PFSK-1 (cell line): ENCODE data around the gene IFT81. TPM values are rescaled to one million over a fixed set of nuclear protein-coding genes. Genes with fewer than 3 reads are reported as not detected.

Experiments
- FOXP2 ChIP-seq: optimal IDR thresholded peaks from 2 replicates; pipeline ENCODE3; 2011; ENCODE audit warnings: borderline replicate concordance, control low read depth, inconsistent platforms; ENCODE audit not compliant: insufficient read depth; ENCODE audit errors: extremely low read length, extremely low read depth
- POLR2AphosphoS5 ChIP-seq: IDR thresholded peaks from 2 replicates; pipeline ENCODE4 v1.6.1; 2012; ENCODE audit warnings: low read depth, mild to moderate bottlenecking, control low read depth, low read length, moderate library complexity
- SIN3A ChIP-seq: IDR thresholded peaks from 2 replicates; pipeline ENCODE4 v1.6.1; 2012; ENCODE audit warnings: mild to moderate bottlenecking, low read length, moderate library complexity, borderline replicate concordance; ENCODE audit not compliant: insufficient read depth
- TAF1 ChIP-seq: IDR thresholded peaks from 2 replicates; pipeline ENCODE4 v1.6.1; 2012; ENCODE audit warnings: low read length, control low read depth, borderline replicate concordance; ENCODE audit not compliant: insufficient read depth
- polyA plus RNA-seq: library from polyadenylated mRNA; unstranded; fragments of >200 nt; gene quantifications from one replicate; pipeline ENCODE4 v1.2.1, GENCODE V29; 2012; ENCODE audit warnings: low read depth, missing spikeins; ENCODE audit not compliant: insufficient read length
- TF ChIP-seq, protein P1 (sequence below), 2 experiments: IDR thresholded peaks; 2 replicates each; pipeline versions ENCODE4 v1.6.1 to v1.8.0; 2011 to 2012; ENCODE audit warnings: low read depth in 2 of 2, low read length in 2 of 2, control low read depth in 1 of 2, inconsistent platforms in 1 of 2, mild to moderate bottlenecking in 1 of 2, moderate library complexity in 1 of 2; ENCODE audit not compliant: insufficient read depth in 1 of 2

Gene IFT81, protein sequence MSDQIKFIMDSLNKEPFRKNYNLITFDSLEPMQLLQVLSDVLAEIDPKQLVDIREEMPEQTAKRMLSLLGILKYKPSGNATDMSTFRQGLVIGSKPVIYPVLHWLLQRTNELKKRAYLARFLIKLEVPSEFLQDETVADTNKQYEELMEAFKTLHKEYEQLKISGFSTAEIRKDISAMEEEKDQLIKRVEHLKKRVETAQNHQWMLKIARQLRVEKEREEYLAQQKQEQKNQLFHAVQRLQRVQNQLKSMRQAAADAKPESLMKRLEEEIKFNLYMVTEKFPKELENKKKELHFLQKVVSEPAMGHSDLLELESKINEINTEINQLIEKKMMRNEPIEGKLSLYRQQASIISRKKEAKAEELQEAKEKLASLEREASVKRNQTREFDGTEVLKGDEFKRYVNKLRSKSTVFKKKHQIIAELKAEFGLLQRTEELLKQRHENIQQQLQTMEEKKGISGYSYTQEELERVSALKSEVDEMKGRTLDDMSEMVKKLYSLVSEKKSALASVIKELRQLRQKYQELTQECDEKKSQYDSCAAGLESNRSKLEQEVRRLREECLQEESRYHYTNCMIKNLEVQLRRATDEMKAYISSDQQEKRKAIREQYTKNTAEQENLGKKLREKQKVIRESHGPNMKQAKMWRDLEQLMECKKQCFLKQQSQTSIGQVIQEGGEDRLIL
- 4.0 TPM for polyA plus RNA-seq

DNA sequence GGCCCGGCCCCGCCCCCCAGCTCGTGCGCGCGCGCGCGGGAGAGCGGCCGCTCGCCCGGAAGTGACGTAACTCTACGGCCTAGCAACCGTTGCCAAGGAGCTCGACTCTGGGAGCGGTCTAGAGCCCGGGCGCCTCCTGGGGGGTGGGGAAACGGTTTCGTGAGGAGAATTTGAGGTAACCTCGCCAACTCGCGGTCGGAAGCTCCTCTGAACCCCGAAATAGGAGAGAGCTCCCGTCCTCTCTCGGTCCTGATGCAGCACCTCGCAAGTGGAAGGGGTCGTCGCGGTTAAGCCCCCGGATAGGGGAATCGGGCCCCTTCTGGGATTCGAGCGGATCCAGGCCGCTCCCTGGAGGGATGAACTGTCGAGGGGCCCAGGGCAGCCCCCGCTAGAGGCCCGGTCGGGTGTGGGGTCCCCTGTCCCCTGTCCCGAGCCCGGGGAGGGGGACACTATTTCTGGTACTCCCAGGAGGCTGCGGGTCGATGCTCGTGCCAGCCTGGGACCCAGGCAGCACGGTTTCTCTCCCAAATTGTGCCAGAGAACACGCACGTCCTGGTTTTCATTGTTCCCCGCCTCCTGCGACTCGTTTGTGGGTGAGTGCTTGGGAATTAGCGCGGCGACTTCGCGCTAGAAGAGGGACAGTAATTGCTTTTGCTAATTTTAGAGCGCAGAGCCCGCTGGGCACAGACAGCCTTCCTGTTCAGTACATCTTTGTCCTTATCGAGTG lies at the start of gene IFT81:
Gene IFT81, plus strand, starts transcription at position 89 of the 727 bp plus-strand sequence. CDS start 3,024 bp downstream, outside the sequence.
- TF ChIP-seq TAF1 (no peak), POLR2AphosphoS5 (peak; percentile 54; the same call in 1 of the 2 replicates), FOXP2 (no peak), SIN3A (0 out of 2 replicates have a peak, but pooled peaks have one; percentile 10)
- TF ChIP-seq, protein P1, sequence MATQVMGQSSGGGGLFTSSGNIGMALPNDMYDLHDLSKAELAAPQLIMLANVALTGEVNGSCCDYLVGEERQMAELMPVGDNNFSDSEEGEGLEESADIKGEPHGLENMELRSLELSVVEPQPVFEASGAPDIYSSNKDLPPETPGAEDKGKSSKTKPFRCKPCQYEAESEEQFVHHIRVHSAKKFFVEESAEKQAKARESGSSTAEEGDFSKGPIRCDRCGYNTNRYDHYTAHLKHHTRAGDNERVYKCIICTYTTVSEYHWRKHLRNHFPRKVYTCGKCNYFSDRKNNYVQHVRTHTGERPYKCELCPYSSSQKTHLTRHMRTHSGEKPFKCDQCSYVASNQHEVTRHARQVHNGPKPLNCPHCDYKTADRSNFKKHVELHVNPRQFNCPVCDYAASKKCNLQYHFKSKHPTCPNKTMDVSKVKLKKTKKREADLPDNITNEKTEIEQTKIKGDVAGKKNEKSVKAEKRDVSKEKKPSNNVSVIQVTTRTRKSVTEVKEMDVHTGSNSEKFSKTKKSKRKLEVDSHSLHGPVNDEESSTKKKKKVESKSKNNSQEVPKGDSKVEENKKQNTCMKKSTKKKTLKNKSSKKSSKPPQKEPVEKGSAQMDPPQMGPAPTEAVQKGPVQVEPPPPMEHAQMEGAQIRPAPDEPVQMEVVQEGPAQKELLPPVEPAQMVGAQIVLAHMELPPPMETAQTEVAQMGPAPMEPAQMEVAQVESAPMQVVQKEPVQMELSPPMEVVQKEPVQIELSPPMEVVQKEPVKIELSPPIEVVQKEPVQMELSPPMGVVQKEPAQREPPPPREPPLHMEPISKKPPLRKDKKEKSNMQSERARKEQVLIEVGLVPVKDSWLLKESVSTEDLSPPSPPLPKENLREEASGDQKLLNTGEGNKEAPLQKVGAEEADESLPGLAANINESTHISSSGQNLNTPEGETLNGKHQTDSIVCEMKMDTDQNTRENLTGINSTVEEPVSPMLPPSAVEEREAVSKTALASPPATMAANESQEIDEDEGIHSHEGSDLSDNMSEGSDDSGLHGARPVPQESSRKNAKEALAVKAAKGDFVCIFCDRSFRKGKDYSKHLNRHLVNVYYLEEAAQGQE (IDR thresholded peaks at IDR 0.05; ENCODE audit: insufficient read depth in 1 of 2, low read depth in 2 of 2, low read length in 2 of 2), result no peak

DNA sequence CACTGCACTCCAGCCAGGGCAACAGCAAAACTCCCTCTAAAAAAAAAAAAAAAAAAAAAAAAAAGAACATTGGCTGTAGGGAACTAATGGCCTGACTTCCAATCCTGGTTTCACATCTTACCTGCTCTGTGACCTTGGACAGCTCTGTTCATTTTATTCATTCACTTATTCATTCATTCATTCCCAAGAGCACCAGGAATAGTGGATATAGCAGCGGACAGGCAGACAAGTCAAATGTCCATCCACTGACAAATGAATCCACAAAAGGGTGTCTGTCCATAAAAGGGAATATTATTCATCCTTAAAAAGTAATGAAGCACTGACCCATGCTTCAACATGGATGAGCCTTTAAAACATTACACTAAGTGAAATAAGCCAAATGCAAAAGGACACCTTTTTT lies 48.3 kb upstream of the IFT81 start:
- TF ChIP-seq POLR2AphosphoS5 (no peak), SIN3A (no peak), FOXP2 (no peak)
- TF ChIP-seq, protein P1 (IDR thresholded peaks at IDR 0.05; ENCODE audit: insufficient read depth in 1 of 2, low read depth in 2 of 2, low read length in 2 of 2), result no peak

DNA sequence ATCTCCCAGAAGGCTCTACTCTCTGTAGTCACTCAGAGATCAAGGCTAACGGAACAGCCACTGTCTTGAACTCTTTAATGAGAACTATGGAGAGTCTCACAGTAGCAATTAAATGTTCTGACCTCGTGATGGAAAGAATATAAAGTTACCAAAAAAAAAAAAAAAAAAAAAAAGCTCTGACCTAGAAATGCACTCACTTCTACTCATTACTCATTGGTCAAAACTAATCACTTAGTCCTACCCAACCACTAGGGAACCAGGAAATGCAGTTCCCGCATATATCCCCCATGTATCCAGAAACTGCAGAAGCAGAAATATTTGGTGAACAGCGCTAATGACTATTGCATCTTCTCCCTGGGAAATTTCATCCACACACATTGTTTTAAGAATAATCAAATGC lies 46.4 kb upstream of the IFT81 start:
- TF ChIP-seq FOXP2 (no peak), TAF1 (no peak)

DNA sequence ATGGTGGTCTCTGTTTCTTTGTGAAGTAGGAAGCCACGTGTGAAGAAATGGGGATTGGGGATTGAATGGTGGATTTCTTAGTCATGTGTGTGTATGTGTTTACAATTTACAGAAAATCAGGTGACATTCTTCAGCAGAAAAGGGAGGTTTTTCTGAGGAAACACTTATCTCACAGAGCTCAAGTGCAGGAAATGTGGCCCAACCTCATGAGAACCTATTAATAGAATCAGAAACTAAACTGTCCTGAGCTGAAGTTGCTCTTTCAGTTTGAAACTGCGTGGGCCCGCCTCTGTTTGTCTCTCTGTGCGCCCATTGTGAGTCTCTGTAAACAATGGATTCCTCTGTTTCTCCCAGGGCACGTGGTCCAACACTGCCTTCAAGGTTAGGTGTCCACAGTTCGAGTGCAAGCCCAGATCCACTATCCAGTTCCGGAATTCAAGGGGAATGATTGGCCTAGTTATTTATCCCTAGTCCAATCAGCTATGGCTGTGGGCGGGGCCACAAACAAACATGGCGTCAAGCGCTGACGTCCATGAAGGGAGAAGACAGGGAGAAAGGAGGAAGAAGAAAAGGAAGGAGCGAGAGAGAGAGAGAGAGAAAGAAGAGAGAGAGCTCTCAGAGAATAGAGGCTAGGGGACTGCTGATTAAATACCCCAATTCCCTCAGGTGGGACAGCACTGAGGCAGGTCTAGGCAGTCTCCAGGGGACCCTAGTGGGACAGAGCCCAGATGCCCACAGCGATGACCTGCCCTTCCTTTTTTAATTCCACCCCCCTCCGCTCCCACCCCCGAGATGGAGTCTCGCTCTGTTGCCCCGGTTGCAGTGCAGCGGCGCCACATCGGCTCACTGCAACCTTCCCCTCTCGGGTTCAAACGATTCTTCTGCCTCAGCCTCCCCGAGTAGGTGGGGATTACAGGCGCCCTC lies 44.4 kb upstream of the IFT81 start:
- no peak for TF ChIP-seq POLR2AphosphoS5
- no peak for TF ChIP-seq FOXP2

DNA sequence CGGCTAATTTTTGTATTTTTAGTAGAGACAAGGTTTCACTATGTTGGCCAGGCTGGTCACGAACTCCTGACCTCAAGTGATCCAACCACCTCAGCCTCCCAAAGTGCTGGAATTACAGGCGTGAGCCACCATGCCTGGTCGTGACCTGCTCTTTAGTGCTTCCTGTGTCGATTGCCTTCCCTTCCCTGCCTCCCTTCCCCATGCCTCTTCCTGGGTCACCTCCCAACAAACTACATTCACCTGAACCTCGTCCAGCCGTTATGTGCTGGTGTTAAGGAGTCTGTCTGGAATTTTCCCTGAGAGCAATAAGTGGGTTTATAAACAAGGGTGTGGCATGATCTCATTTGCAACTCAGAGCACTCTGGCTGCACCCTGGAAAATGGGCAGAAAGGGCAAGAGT lies 43.7 kb upstream of the IFT81 start:
- TF ChIP-seq FOXP2 (no peak), POLR2AphosphoS5 (no peak), TAF1 (no peak), SIN3A (no peak)
- TF ChIP-seq, protein P1 (IDR thresholded peaks at IDR 0.05; ENCODE audit: insufficient read depth in 1 of 2, low read depth in 2 of 2, low read length in 2 of 2), result no peak
